Endothelial cell of umbilical vein (primary cell): Measurements from ENCODE around the gene ZNF385B.

Experiments
- CTCF ChIP-seq, 2 donors: IDR thresholded peaks; 1 replicate in 1 of 2; 2 replicates in 1 of 2; pipeline ENCODE4 v1.5.1; 2011; ENCODE audit warnings: low read length in 2 of 2, mild to moderate bottlenecking in 2 of 2, moderate library complexity in 2 of 2, control low read depth in 1 of 2, inconsistent platforms in 1 of 2, low read depth in 1 of 2; ENCODE audit not compliant: insufficient read depth in 1 of 2; ENCODE audit errors: extremely low read depth in 1 of 2
- EZH2 ChIP-seq: IDR thresholded peaks from 2 replicates; pipeline ENCODE4 v1.6.1; 2012; ENCODE audit warnings: borderline replicate concordance, low read depth, mild to moderate bottlenecking, moderate library complexity, low read length, inconsistent platforms; ENCODE audit not compliant: severe bottlenecking
- MAX ChIP-seq: IDR thresholded peaks from 2 replicates; pipeline ENCODE4 v1.6.1; 2011; ENCODE audit not compliant: insufficient read depth, insufficient read length
- POLR2A ChIP-seq: IDR thresholded peaks from 2 replicates; pipeline ENCODE4 v1.6.1; 2012; ENCODE audit warnings: low read depth, mild to moderate bottlenecking, control low read depth, low read length

- no peak for TF ChIP-seq POLR2A
- no peak for TF ChIP-seq MAX
- no peak for TF ChIP-seq EZH2
- no peak for TF ChIP-seq CTCF (IDR thresholded peaks at IDR 0.05; ENCODE audit: extremely low read depth in 1 of 2, insufficient read depth in 1 of 2, low read depth in 1 of 2, low read length in 2 of 2)
These were observed 186.0 kb downstream of the ZNF385B start for GRCh38 chr2:179675435-179675834.
